SK-N-SH treated with all-trans-retinoic acid at 6 μM for 48 hours (cell line): ENCODE data around the gene PEG3.

ENCODE experiments used
- ATAC-seq: fragments of 200-7000 bp; cut with Tn5 transposase; 3 replicates; pipeline ENCODE4 v1.9.1; 2020; ENCODE audit warnings: mild to moderate bottlenecking, moderate library complexity
- ARNTL ChIP-seq: fragments of 450-650 bp; formaldehyde crosslinking; IDR thresholded peaks from 2 replicates; pipeline ENCODE4 v1.5.0; 2020; ENCODE audit warnings: low read depth, mild to moderate bottlenecking, moderate library complexity, borderline replicate concordance
- BACH2 ChIP-seq: fragments of 250-450 bp; sonication (Bioruptor Pico); IDR thresholded peaks from 2 replicates; pipeline ENCODE4 v1.9.0; 2021; ENCODE audit warnings: mild to moderate bottlenecking, borderline replicate concordance
- CSDC2 ChIP-seq: fragments of 250-450 bp; sonication (Bioruptor Pico); IDR thresholded peaks from 2 replicates; pipeline ENCODE4 v1.5.0; 2020; ENCODE audit warnings: mild to moderate bottlenecking, moderate library complexity
- ESRRG ChIP-seq: fragments of 250-450 bp; sonication (Bioruptor Pico); IDR thresholded peaks from 2 replicates; pipeline ENCODE4 v1.6.1; 2021; ENCODE audit warnings: mild to moderate bottlenecking
- GLIS3 ChIP-seq: fragments of 250-450 bp; sonication (Bioruptor Pico); IDR thresholded peaks from 2 replicates; pipeline ENCODE4 v1.5.0; 2020; ENCODE audit warnings: mild to moderate bottlenecking, moderate library complexity
- ISL1 ChIP-seq: fragments of 250-450 bp; sonication (Bioruptor Pico); IDR thresholded peaks from 2 replicates; pipeline ENCODE4 v2.1.2; 2022; ENCODE audit warnings: mild to moderate bottlenecking, moderate library complexity
- OSR1 ChIP-seq: fragments of 250-450 bp; sonication (Bioruptor Pico); IDR thresholded peaks from 2 replicates; pipeline ENCODE4 v1.8.0; 2022; ENCODE audit warnings: moderate library complexity, mild to moderate bottlenecking, inconsistent platforms
- PPARA ChIP-seq: fragments of 250-450 bp; sonication (Bioruptor Pico); IDR thresholded peaks from 2 replicates; pipeline ENCODE4 v1.5.0; 2020; ENCODE audit warnings: mild to moderate bottlenecking, borderline replicate concordance
- RARB ChIP-seq: fragments of 250-450 bp; sonication (Bioruptor Pico); IDR thresholded peaks from 2 replicates; pipeline ENCODE4 v1.8.0; 2021; ENCODE audit warnings: mild to moderate bottlenecking, moderate library complexity
- SNAI2 ChIP-seq: fragments of 250-450 bp; sonication (Bioruptor Pico); IDR thresholded peaks from 2 replicates; pipeline ENCODE4 v1.5.0; 2020; ENCODE audit warnings: mild to moderate bottlenecking, moderate library complexity
- TCF4 ChIP-seq: fragments of 250-450 bp; sonication (Bioruptor Pico); IDR thresholded peaks from 2 replicates; pipeline ENCODE4 v1.8.0; 2021; ENCODE audit warnings: mild to moderate bottlenecking, moderate library complexity, borderline replicate concordance
- TOX ChIP-seq: fragments of 250-450 bp; sonication (Bioruptor Pico); IDR thresholded peaks from 2 replicates; pipeline ENCODE4 v1.8.0; 2021; ENCODE audit warnings: mild to moderate bottlenecking, moderate library complexity, borderline replicate concordance
- ZC3H10 ChIP-seq: fragments of 250-450 bp; sonication (Bioruptor Pico); IDR thresholded peaks from 2 replicates; pipeline ENCODE4 v1.5.1; 2021; ENCODE audit warnings: mild to moderate bottlenecking, moderate library complexity
- ZFP3 ChIP-seq: fragments of 250-450 bp; sonication (Bioruptor Pico); IDR thresholded peaks from 2 replicates; pipeline ENCODE4 v1.5.0; 2020; ENCODE audit warnings: mild to moderate bottlenecking, moderate library complexity
- ZFP30 ChIP-seq: fragments of 450-650 bp; formaldehyde crosslinking; IDR thresholded peaks from 2 replicates; pipeline ENCODE4 v1.5.0; 2022; ENCODE audit warnings: mild to moderate bottlenecking, moderate library complexity
- ZNF565 ChIP-seq: fragments of 450-650 bp; formaldehyde crosslinking; conservative IDR thresholded peaks from 2 replicates; pipeline ENCODE4 v1.5.0; 2020; ENCODE audit warnings: low read depth, mild to moderate bottlenecking, moderate library complexity
- ZNF70 ChIP-seq: fragments of 450-650 bp; formaldehyde crosslinking; IDR thresholded peaks from 2 replicates; pipeline ENCODE4 v1.5.0; 2020; ENCODE audit warnings: mild to moderate bottlenecking, moderate library complexity
- ZNF8 ChIP-seq: fragments of 450-650 bp; formaldehyde crosslinking; IDR thresholded peaks from 2 replicates; pipeline ENCODE4 v1.5.0; 2020; ENCODE audit warnings: mild to moderate bottlenecking, moderate library complexity
- TF ChIP-seq, protein P1 (sequence below): fragments of 250-450 bp; sonication (Bioruptor Pico); IDR thresholded peaks from 2 replicates; pipeline ENCODE4 v1.5.0; 2020; ENCODE audit warnings: mild to moderate bottlenecking, moderate library complexity
- TF ChIP-seq, protein P2 (sequence below): fragments of 250-450 bp; sonication (Bioruptor Pico); IDR thresholded peaks from 2 replicates; pipeline ENCODE4 v1.8.0; 2020; ENCODE audit warnings: mild to moderate bottlenecking, moderate library complexity, borderline replicate concordance
- TF ChIP-seq, protein P3 (sequence below): fragments of 250-450 bp; sonication (Bioruptor Pico); IDR thresholded peaks from 2 replicates; pipeline ENCODE4 v1.5.1; 2021; ENCODE audit warnings: mild to moderate bottlenecking, moderate library complexity
- TF ChIP-seq, protein P4 (sequence below): fragments of 250-450 bp; sonication (Bioruptor Pico); IDR thresholded peaks from 2 replicates; pipeline ENCODE4 v1.8.0; 2021; ENCODE audit warnings: low read depth, mild to moderate bottlenecking, moderate library complexity, borderline replicate concordance
- TF ChIP-seq, protein P5 (sequence below): fragments of 250-450 bp; sonication (Bioruptor Pico); IDR thresholded peaks from 2 replicates; pipeline ENCODE4 v1.5.1; 2020; ENCODE audit warnings: low read depth, mild to moderate bottlenecking, moderate library complexity

The PEG3 gene

DNA sequence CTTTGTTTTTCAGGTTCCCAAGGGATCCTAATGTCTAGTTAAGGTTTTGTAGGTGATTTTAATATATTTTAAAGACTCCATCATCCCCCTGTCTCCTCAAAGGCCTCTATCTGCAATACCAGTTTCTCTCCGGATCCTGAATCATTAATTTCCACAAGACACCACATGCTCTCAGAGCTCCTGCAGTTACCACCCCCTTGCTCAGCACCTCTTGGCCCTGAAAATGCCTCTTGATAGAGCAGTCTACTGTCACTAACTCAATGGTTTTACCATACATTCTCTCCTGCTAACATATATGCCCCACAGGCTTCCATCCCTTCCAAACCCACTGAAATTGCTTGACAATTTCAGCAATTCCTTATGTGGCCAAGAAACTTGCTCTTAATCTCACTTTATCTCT, 1.9 kb upstream of the PEG3 start:
- no peak for ATAC-seq
- no peak for TF ChIP-seq TOX (CRISPR knock-in tag)
- no peak for TF ChIP-seq SNAI2 (CRISPR knock-in tag)
- TF ChIP-seq ZFP30 = no peak
- no peak for TF ChIP-seq ZNF70 (CRISPR knock-in tag)
- TF ChIP-seq TCF4 (CRISPR knock-in tag) = no peak
- TF ChIP-seq, protein P1, sequence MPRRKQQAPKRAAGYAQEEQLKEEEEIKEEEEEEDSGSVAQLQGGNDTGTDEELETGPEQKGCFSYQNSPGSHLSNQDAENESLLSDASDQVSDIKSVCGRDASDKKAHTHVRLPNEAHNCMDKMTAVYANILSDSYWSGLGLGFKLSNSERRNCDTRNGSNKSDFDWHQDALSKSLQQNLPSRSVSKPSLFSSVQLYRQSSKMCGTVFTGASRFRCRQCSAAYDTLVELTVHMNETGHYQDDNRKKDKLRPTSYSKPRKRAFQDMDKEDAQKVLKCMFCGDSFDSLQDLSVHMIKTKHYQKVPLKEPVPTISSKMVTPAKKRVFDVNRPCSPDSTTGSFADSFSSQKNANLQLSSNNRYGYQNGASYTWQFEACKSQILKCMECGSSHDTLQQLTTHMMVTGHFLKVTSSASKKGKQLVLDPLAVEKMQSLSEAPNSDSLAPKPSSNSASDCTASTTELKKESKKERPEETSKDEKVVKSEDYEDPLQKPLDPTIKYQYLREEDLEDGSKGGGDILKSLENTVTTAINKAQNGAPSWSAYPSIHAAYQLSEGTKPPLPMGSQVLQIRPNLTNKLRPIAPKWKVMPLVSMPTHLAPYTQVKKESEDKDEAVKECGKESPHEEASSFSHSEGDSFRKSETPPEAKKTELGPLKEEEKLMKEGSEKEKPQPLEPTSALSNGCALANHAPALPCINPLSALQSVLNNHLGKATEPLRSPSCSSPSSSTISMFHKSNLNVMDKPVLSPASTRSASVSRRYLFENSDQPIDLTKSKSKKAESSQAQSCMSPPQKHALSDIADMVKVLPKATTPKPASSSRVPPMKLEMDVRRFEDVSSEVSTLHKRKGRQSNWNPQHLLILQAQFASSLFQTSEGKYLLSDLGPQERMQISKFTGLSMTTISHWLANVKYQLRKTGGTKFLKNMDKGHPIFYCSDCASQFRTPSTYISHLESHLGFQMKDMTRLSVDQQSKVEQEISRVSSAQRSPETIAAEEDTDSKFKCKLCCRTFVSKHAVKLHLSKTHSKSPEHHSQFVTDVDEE (CRISPR knock-in tag) = no peak
- no peak for TF ChIP-seq ARNTL (CRISPR knock-in tag)
- no peak for TF ChIP-seq ZNF565 (CRISPR knock-in tag)
- TF ChIP-seq ZFP3 = no peak
- TF ChIP-seq ISL1 (CRISPR knock-in tag) = no peak
- no peak for TF ChIP-seq ZNF8 (CRISPR knock-in tag)
- TF ChIP-seq GLIS3 (CRISPR knock-in tag) = no peak
- no peak for TF ChIP-seq ZC3H10 (CRISPR knock-in tag)
- TF ChIP-seq OSR1 = no peak
- TF ChIP-seq, protein P2, sequence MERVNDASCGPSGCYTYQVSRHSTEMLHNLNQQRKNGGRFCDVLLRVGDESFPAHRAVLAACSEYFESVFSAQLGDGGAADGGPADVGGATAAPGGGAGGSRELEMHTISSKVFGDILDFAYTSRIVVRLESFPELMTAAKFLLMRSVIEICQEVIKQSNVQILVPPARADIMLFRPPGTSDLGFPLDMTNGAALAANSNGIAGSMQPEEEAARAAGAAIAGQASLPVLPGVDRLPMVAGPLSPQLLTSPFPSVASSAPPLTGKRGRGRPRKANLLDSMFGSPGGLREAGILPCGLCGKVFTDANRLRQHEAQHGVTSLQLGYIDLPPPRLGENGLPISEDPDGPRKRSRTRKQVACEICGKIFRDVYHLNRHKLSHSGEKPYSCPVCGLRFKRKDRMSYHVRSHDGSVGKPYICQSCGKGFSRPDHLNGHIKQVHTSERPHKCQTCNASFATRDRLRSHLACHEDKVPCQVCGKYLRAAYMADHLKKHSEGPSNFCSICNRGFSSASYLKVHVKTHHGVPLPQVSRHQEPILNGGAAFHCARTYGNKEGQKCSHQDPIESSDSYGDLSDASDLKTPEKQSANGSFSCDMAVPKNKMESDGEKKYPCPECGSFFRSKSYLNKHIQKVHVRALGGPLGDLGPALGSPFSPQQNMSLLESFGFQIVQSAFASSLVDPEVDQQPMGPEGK (CRISPR knock-in tag) = no peak
- TF ChIP-seq, protein P3, sequence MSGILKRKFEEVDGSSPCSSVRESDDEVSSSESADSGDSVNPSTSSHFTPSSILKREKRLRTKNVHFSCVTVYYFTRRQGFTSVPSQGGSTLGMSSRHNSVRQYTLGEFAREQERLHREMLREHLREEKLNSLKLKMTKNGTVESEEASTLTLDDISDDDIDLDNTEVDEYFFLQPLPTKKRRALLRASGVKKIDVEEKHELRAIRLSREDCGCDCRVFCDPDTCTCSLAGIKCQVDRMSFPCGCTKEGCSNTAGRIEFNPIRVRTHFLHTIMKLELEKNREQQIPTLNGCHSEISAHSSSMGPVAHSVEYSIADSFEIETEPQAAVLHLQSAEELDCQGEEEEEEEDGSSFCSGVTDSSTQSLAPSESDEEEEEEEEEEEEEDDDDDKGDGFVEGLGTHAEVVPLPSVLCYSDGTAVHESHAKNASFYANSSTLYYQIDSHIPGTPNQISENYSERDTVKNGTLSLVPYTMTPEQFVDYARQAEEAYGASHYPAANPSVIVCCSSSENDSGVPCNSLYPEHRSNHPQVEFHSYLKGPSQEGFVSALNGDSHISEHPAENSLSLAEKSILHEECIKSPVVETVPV (CRISPR knock-in tag) = no peak
- TF ChIP-seq, protein P4, sequence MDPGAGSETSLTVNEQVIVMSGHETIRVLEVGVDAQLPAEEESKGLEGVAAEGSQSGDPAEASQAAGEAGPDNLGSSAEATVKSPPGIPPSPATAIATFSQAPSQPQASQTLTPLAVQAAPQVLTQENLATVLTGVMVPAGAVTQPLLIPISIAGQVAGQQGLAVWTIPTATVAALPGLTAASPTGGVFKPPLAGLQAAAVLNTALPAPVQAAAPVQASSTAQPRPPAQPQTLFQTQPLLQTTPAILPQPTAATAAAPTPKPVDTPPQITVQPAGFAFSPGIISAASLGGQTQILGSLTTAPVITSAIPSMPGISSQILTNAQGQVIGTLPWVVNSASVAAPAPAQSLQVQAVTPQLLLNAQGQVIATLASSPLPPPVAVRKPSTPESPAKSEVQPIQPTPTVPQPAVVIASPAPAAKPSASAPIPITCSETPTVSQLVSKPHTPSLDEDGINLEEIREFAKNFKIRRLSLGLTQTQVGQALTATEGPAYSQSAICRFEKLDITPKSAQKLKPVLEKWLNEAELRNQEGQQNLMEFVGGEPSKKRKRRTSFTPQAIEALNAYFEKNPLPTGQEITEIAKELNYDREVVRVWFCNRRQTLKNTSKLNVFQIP (CRISPR knock-in tag) = no peak
- no peak for TF ChIP-seq BACH2 (CRISPR knock-in tag)
- no peak for TF ChIP-seq CSDC2 (CRISPR knock-in tag)

DNA sequence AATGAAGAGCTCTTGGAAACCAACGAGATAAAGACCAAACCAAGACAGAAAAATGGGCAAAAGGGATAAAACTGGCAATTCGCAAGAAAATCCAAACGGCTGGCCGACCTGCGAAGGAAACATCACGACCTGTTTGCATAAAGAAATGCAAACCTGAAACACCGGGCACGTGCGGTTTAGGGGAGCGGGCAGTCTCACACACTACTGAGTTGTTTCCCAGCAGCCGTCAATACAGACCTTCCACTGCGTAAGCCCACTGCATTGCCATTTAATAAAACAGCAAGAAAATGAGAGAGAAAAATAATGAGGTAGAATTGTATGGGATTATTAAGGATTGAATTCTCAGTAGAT, 642 bp upstream of the PEG3 start:
- ATAC-seq = no peak
- TF ChIP-seq, protein P1 (CRISPR knock-in tag) = no peak
- no peak for TF ChIP-seq CSDC2 (CRISPR knock-in tag)
- TF ChIP-seq ARNTL (CRISPR knock-in tag) = no peak
- TF ChIP-seq, protein P4 (CRISPR knock-in tag) = no peak
- no peak for TF ChIP-seq OSR1
- no peak for TF ChIP-seq ZFP3
- no peak for TF ChIP-seq TOX (CRISPR knock-in tag)
- no peak for TF ChIP-seq GLIS3 (CRISPR knock-in tag)
- no peak for TF ChIP-seq ZFP30
- TF ChIP-seq, protein P5, sequence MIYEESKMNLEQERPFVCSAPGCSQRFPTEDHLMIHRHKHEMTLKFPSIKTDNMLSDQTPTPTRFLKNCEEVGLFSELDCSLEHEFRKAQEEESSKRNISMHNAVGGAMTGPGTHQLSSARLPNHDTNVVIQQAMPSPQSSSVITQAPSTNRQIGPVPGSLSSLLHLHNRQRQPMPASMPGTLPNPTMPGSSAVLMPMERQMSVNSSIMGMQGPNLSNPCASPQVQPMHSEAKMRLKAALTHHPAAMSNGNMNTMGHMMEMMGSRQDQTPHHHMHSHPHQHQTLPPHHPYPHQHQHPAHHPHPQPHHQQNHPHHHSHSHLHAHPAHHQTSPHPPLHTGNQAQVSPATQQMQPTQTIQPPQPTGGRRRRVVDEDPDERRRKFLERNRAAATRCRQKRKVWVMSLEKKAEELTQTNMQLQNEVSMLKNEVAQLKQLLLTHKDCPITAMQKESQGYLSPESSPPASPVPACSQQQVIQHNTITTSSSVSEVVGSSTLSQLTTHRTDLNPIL (CRISPR knock-in tag) = no peak
- TF ChIP-seq RARB (CRISPR knock-in tag) = no peak
- no peak for TF ChIP-seq PPARA (CRISPR knock-in tag)
- TF ChIP-seq ZNF8 (CRISPR knock-in tag) = no peak
- no peak for TF ChIP-seq ESRRG (CRISPR knock-in tag)
- TF ChIP-seq TCF4 (CRISPR knock-in tag) = no peak
- TF ChIP-seq, protein P2 (CRISPR knock-in tag) = no peak
- TF ChIP-seq BACH2 (CRISPR knock-in tag) = no peak
